Activated CD8-positive, alpha-beta memory T cell treated with anti-CD3 and anti-CD28 coated beads for 36 hours (primary cell): ENCODE results near the gene GLMP. TPM values are rescaled to one million over a fixed set of nuclear protein-coding genes. Genes with fewer than 3 reads are reported as not detected.
"Not testable (repeated sequence)": the region's sequence is repeated elsewhere in the genome, so short reads cannot be mapped to it uniquely, and the experiment has no call there.

Experiments used
- CTCF ChIA-PET: fragments of 350-600 bp; sonication (Branson Sonifier 250); formaldehyde crosslinking; loops from one replicate; lab custom pipeline; 2021; ENCODE audit warnings: antibody characterized with exemption; lab: Charles Lee
- POLR2A ChIA-PET: fragments of 350-600 bp; sonication (Branson Sonifier 250); formaldehyde crosslinking; loops from one replicate; lab custom pipeline; 2021; ENCODE audit warnings: antibody characterized with exemption; lab: Charles Lee
- total RNA-seq, 2 experiments: library from RNA; stranded (reverse); gene quantifications; one replicate each; pipeline ENCODE4 v1.2.3, GENCODE V29; 2021

The GLMP gene
- 10 to 100 TPM; 20.3 to 20.6 TPM for total RNA-seq

GRCh38 chr1:156295391-156295947 lies at the start of gene GLMP:
TSS of gene GLMP (minus strand) at chr1:156295679. CDS start at chr1:156295645, 34 bp downstream.
- ChIA-PET CTCF (interaction anchor here (1.0 to 2.2 kb wide), 2 partner anchors 13 to 306 kb away, joined by 3 to 6 read pairs; partner anchors contain the start of gene SMG5), POLR2A (interaction anchor here (0.6 to 2.0 kb wide), 3 partner anchors 13 to 22 kb away, joined by 3 to 8 read pairs (median 4); partner anchors contain the start of gene SMG5)

- ChIA-PET POLR2A (no interaction called here), CTCF (no interaction called here)
These were observed 48.9 kb upstream of the GLMP start for GRCh38 chr1:156344409-156344808.

DNA sequence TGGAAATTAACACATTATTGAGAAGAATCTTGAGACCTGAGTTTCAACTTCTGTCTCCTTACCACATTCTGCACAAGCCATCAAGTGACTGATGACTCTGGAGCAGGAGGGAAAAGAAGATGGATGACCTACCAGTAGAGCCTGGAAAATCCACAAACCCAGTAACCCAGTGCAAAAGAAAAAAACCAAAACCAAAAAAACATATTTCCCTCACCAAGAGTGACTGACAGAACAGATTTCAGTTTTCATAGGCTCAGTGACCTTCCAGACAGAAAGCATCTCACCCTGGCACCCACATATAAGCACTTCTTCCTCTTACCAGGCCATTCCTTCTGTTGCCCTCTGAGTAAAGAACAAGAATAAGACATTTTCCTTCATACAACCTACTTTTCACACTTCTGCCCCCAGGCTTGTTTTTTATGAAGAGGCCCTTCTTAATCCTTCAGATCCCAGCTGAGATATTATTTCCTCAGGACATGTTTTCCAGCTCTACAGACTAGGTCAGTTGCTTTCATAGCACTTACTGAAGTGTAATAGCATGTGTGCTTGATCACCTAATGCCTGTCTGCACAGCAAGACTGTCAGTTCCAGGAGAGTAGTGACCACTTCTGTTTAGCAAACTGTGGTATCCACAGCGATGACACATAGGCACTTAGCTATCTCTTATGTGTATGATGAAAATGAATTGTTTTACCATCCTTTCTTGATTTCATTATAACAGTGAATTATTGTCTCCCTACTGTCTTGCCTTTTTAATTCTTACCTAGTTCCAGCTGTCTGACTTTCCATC lies 46.9 kb upstream of the GLMP start:
- POLR2A ChIA-PET, result no interaction called here
- CTCF ChIA-PET, result interaction anchor here (1.5 to 2.2 kb wide), 2 partner anchors 43 to 138 kb away, joined by 3 to 7 read pairs; no protein-coding TSS in a partner anchor

GRCh38 chr1:156338180-156338976 lies 42.9 kb upstream of the GLMP start, which contains the start of the genes CCT3 and TSACC:
TSS of gene CCT3 (minus strand) at chr1:156338292. CDS start at chr1:156338184, 108 bp downstream.
TSS of gene TSACC (plus strand) at chr1:156338526. CDS start at chr1:156339758, 1,232 bp downstream.
- ChIA-PET CTCF (interaction anchor here (1.7 to 2.3 kb wide), 2 partner anchors 13 to 47 kb away, joined by 7 to 10 read pairs; no protein-coding TSS in a partner anchor), POLR2A (interaction anchor here (0.6 to 1.3 kb wide), 5 partner anchors 35 to 126 kb away, joined by 3 to 8 read pairs (median 4); partner anchors contain the start of genes PMF1 and SMG5)

GRCh38 chr1:156337888-156338179 lies 42.4 kb upstream of the GLMP start:
- POLR2A ChIA-PET, result interaction anchor here (0.6 to 1.3 kb wide), 6 partner anchors 34 to 478 kb away, joined by 3 to 8 read pairs (median 4); partner anchors contain the start of genes PMF1 and SMG5
- CTCF ChIA-PET, result interaction anchor here (1.7 to 2.3 kb wide), 2 partner anchors 13 to 48 kb away, joined by 7 to 10 read pairs; no protein-coding TSS in a partner anchor

- POLR2A ChIA-PET, result interaction anchor here (0.6 to 1.3 kb wide), 5 partner anchors 34 to 477 kb away, joined by 3 to 8 read pairs (median 4); partner anchors contain the start of gene SMG5
These were observed 41.8 kb upstream of the GLMP start for GRCh38 chr1:156337052-156337887.

GRCh38 chr1:156336242-156336641 lies 40.8 kb upstream of the GLMP start:
- POLR2A ChIA-PET, result interaction anchor here (0.5 kb wide), 1 partner anchor 209 kb away, joined by 10 read pairs; no protein-coding TSS in a partner anchor
- CTCF ChIA-PET, result interaction anchor here (1.7 to 2.3 kb wide), 2 partner anchors 11 to 49 kb away, joined by 7 to 10 read pairs; no protein-coding TSS in a partner anchor

More at GRCh38 chr1:156337052-156337887, 41.8 kb upstream of the GLMP start:
- CTCF ChIA-PET, result interaction anchor here (0.7 to 2.3 kb wide), 4 partner anchors 12 to 48 kb away, joined by 3 to 10 read pairs (median 5); no protein-coding TSS in a partner anchor

GRCh38 chr1:156323179-156323578 lies 27.7 kb upstream of the GLMP start:
- CTCF ChIA-PET, result interaction anchor here (0.5 kb wide), 1 partner anchor 284 kb away, joined by 4 read pairs; no protein-coding TSS in a partner anchor
- POLR2A ChIA-PET, result not testable (repeated sequence)

GRCh38 chr1:156320560-156320959 lies 25.1 kb upstream of the GLMP start:
- CTCF ChIA-PET, result no interaction called here
- POLR2A ChIA-PET, result no interaction called here

DNA sequence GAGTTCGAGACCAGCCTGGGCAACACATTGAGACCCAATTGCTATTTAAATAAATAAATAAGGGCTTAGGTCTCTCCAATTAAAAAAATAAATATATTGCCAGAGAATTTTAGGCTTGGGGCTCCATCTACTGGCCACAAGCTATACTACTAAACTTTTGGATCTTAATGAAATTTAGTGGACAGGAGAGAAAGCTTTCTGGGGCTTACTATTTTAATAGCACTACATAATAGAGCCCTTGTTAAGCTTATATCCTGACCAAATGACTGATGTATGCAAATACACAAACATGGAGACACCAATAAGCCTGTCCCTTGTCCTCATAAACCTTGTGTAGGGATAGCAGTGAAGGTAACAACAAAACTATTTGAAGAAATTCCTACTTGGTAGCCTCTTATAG lies 24.2 kb upstream of the GLMP start:
- POLR2A ChIA-PET, result no interaction called here
- CTCF ChIA-PET, result interaction anchor here (0.7 to 1.9 kb wide), 8 partner anchors 9 to 709 kb away, joined by 3 to 5 read pairs (median 3); partner anchors contain the start of gene TMEM79

- POLR2A ChIA-PET, result interaction anchor here (0.7 kb wide), 1 partner anchor 59 kb away, joined by 6 read pairs; no protein-coding TSS in a partner anchor
- CTCF ChIA-PET, result interaction anchor here (0.9 to 1.0 kb wide), 2 partner anchors 33 to 176 kb away, joined by 3 read pairs; partner anchors contain the start of gene TMEM79
These were observed 21.4 kb upstream of the GLMP start for GRCh38 chr1:156316909-156317308.

- ChIA-PET POLR2A (no interaction called here), CTCF (interaction anchor here (0.9 to 1.3 kb wide), 3 partner anchors 9 to 333 kb away, joined by 3 to 4 read pairs (median 3); partner anchors contain the start of gene ARHGEF2)
These were observed 15.5 kb upstream of the GLMP start for GRCh38 chr1:156310962-156311361.

GRCh38 chr1:156308078-156308477 lies 12.6 kb upstream of the GLMP start:
- ChIA-PET POLR2A (interaction anchor here (1.3 kb wide), 1 partner anchor 25 kb away, joined by 3 read pairs; the partner anchor contains the start of gene SMG5), CTCF (interaction anchor here (0.6 to 0.9 kb wide), 3 partner anchors 18 to 254 kb away, joined by 3 to 4 read pairs (median 3); no protein-coding TSS in a partner anchor)

DNA sequence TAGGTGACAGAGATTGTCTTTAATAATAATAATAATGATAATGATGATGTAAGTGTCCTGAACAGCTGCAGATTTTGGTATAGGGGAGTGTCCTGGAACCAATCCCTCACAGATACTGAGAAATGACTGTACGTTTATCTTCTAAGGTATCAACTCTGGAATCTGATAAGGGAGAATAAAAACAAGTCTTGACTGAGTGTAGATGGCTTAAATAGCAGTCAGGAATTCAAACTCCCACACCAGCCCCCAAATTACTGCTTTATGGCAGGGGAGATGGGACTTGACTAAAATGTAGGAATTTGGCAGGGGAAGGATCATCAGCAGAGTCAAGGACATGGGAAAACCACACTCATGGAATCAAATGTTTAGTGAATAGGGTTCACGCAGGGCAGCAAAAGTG lies 9.7 kb upstream of the GLMP start:
- CTCF ChIA-PET, result interaction anchor here (1.0 kb wide), 1 partner anchor 22 kb away, joined by 3 read pairs; the partner anchor contains the start of gene SMG5
- POLR2A ChIA-PET, result interaction anchor here (0.6 kb wide), 1 partner anchor 30 kb away, joined by 3 read pairs; no protein-coding TSS in a partner anchor

DNA sequence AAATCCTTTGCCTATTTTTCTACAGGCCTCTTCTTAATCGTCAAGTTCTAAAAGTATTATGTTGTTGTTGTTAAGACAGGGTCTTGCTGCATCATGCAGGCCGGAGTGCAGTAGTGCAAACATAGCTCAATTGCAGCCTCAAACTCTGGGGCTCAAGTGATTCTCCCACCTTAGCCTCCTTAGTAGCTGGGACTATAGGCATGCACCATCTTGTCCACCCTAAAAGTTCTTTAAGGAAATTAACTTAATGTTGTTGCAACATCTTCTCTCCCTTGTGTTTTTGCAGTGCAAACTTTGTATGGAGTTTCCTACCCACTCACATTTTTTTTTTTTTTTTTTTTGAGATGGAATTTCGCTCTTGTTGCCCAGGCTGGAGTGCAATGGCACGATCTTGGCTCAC lies 7.8 kb upstream of the GLMP start:
- POLR2A ChIA-PET, result interaction anchor here (0.8 to 1.1 kb wide), 4 partner anchors 9 to 34 kb away, joined by 3 to 8 read pairs (median 5); partner anchors contain the start of genes CCT3 and SMG5
- CTCF ChIA-PET, result interaction anchor here (0.7 kb wide), 1 partner anchor 143 kb away, joined by 3 read pairs; no protein-coding TSS in a partner anchor

GRCh38 chr1:156298852-156299357 lies 3.4 kb upstream of the GLMP start, which contains the start of gene VHLL:
TSS of gene VHLL (minus strand) at chr1:156299307. CDS start at chr1:156299189, 118 bp downstream.
- POLR2A ChIA-PET, result no interaction called here
- CTCF ChIA-PET, result no interaction called here
